GM13976 (cell line): Measurements from ENCODE around the gene CCDC33.

Source experiments
- DNase-seq: peaks from one replicate; pipeline ENCODE4 v3.0.0; 2012; ENCODE audit warnings: low spot score
- in situ Hi-C: fragments of 300-500 bp; cut with MboI; formaldehyde crosslinking; loops from one replicate; pipeline ENCODE4 v1.12.0; 2022; ENCODE audit warnings: low sequenced_read_pairs, mixed read lengths, inconsistent platforms; ENCODE audit not compliant: unreplicated experiment
- TF ChIP-seq, protein P1 (sequence below): IDR thresholded peaks from 2 replicates; pipeline ENCODE4 v1.5.1; 2012; ENCODE audit warnings: borderline replicate concordance, mild to moderate bottlenecking; ENCODE audit not compliant: insufficient read depth; ENCODE audit errors: extremely low read depth, missing control alignments, control extremely low read depth

Gene CCDC33

DNA sequence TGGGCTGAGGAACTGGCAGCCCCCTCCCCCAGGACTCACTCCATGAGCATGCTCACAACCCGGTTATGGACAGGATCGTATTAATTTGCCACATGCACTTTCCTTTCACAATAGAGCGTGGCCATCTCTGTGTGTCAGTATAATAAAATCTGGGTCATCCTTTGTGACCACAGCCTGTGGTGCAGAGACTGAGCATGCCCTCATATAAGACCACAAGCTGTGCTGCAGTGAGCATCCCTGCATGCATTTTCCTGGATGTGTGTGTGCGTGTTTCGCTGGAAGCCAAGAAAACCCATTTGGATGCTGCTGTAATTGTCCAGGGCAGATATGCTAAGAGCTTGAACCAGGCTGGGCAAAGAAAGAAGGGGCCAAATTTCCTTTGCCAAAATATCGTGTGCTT is 91.6 kb downstream of the CCDC33 start:
- in situ Hi-C loops = no loop called here
- DNase-seq = no peak
- TF ChIP-seq, protein P1, sequence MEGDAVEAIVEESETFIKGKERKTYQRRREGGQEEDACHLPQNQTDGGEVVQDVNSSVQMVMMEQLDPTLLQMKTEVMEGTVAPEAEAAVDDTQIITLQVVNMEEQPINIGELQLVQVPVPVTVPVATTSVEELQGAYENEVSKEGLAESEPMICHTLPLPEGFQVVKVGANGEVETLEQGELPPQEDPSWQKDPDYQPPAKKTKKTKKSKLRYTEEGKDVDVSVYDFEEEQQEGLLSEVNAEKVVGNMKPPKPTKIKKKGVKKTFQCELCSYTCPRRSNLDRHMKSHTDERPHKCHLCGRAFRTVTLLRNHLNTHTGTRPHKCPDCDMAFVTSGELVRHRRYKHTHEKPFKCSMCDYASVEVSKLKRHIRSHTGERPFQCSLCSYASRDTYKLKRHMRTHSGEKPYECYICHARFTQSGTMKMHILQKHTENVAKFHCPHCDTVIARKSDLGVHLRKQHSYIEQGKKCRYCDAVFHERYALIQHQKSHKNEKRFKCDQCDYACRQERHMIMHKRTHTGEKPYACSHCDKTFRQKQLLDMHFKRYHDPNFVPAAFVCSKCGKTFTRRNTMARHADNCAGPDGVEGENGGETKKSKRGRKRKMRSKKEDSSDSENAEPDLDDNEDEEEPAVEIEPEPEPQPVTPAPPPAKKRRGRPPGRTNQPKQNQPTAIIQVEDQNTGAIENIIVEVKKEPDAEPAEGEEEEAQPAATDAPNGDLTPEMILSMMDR = no peak

DNA sequence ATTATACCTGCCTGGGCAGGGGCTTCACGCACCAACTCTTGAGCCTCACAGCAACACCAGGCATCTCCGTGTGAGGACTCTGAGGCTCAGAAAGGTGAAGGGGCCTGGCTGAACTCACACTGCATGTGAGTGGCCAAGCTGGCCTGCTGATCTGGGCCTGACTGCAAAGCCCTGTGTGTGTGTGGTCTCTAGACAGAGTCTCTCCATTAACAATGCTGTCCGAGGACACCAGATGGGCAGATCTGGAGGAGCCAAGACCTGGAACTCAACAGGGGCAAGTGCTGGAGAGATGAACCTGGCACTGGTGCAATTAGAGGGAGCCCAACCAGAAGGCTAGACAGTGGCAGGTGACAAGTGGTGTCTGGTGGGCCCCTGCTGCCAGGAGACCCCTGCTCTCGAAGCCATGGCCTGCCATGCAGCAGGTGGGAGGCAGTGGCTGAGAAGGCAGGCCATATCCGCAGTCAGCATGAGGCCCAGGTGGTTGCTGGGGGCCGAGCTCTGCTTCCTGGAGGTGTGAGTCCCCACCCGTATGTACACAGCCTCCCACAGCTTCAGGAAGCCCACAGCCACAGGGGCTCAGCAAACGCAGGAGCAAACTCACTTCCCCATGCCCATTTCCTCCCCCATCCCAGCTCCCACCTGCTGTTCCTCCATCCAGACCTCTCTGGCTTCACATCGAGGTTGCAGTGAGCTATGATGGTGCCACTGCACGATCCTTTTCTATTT is 92.4 kb downstream of the CCDC33 start:
- no peak for DNase-seq
- in situ Hi-C loops = no loop called here
- TF ChIP-seq, protein P1 = no peak

DNA sequence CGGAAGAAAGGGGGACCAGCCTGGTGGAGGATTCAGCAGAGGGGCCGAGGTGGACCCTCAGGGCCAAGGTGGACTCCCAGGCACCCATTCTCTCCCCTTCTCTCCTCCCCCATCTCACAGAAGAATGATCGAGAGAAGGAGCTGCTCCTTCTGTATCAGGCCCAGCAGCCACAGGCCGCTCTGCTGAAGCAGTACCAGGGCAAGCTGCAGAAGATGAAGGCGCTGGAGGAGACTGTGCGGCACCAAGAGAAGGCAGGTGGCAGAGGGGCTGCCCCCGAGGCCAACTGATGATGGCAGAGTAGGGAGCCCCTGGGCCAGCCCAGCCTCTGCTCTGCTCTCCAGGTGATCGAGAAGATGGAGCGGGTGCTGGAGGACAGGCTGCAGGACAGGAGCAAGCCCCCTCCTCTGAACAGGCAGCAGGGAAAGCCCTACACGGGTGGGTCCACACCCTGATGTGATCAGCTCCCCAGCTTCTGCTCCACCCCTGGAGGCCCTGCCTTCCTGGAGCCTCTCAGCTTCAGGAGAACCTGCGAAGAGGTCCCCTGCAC is 94.8 kb downstream of the CCDC33 start:
- in situ Hi-C loops = no loop called here
- TF ChIP-seq, protein P1 = no peak
- DNase-seq = no peak

DNA sequence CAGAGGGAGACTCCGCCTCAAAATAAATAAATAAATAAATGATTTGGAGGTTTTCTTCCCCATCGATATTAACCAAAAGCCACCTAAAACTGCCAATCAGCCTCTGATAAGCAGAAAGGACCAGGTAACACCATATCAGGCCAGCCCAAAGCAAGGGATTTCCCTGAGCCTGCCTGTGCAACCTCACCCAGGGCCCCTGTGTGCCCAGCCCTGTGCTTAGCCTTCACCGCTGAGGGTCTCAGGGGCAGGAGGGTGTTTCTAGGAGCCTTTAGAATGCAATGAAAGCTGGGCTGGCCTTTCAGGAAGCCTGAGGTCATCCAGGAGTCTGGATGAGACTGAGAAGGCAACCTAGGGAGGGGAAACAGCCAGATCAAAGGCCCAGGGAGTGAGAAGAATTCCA is 95.9 kb downstream of the CCDC33 start:
- in situ Hi-C loops = no loop called here
- DNase-seq = no peak
- TF ChIP-seq, protein P1 = no peak

DNA sequence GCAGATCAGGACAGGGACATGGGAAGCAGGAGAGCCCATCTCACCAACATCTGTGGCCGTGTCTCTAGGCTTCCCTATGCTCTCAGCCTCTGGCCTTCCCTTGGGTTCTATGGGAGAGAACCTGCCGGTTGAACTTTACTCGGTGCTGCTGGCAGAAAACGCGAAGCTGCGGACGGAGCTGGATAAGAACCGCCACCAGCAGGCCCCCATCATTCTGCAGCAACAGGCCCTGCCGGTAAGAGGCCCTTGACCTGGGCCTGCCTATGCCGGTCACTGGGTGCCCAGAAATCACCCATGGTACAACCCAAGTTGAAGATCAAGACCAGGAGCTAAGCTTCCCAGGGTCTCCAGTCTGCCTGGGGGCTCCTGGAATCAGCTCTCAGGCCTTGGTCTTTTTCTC is 96.5 kb downstream of the CCDC33 start:
- TF ChIP-seq, protein P1 = no peak
- in situ Hi-C loops = no loop called here

DNA sequence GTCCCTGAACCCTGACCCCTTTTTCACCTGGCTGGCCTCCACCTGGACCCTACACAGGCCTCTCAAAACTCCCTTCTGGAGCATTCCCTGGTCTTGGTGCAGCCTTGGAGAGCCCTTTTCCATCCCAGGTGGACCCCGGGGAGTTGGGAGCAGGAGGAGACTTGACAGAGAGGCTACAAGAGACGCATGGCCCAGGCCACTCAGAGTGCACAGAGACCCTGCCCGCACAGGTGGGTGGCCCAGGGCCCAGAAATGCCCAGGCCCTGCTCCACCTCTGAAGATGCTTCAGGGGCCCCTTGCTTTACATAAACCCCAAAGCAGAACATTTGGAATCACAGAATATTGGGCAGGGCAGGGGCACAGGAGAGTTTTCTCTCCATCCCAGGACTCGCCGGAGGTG is 97.0 kb downstream of the CCDC33 start:
- in situ Hi-C loops = no loop called here
- no peak for DNase-seq
- TF ChIP-seq, protein P1 = no peak

More for the DNA sequence above, 96.5 kb downstream of the CCDC33 start:
- DNase-seq = no peak
